Esophagus muscularis mucosa (tissue), 4 donors: ENCODE results near the gene CERS5. TPM values are rescaled to one million over a fixed set of nuclear protein-coding genes. Genes with fewer than 3 reads are reported as not detected.
"Not testable (repeated sequence)": the region's sequence is repeated elsewhere in the genome, so short reads cannot be mapped to it uniquely, and the experiment has no call there.

ENCODE experiments used
- DNase-seq: peaks from one replicate; pipeline ENCODE4 v3.0.0-alpha.2; 2017; ENCODE audit errors: extremely low spot score
- H3K27ac ChIP-seq, 4 donors: fragments of 200-600 bp; sonication (generic); replicated peaks in 1 of 4; 1 replicate in 3 of 4; 2 replicates in 1 of 4; pipeline ENCODE4 v1.5.1; 2016 to 2019; ENCODE audit warnings: mild to moderate bottlenecking in 1 of 4
- H3K27me3 ChIP-seq, 4 donors: fragments of 200-600 bp; sonication (generic); one replicate each; pipeline versions ENCODE4 v1.5.1 to v1.6.0; 2016 to 2019
- H3K36me3 ChIP-seq, 4 donors: fragments of 200-600 bp; sonication (generic); one replicate each; pipeline ENCODE4 v1.5.1; 2016 to 2019
- H3K4me1 ChIP-seq, 4 donors: fragments of 200-600 bp; sonication (generic); one replicate each; pipeline ENCODE4 v1.5.1; 2016 to 2019
- H3K4me3 ChIP-seq, 4 donors: fragments of 200-600 bp; sonication (generic); 1 replicate in 2 of 4; 2 replicates in 2 of 4; pipeline ENCODE4 v1.5.1; 2016 to 2019; ENCODE audit warnings: mild to moderate bottlenecking in 4 of 4, moderate library complexity in 1 of 4
- H3K9me3 ChIP-seq, 4 donors: fragments of 200-600 bp; sonication (generic); 1 replicate in 3 of 4; 2 replicates in 1 of 4; pipeline ENCODE4 v1.5.1; 2016 to 2019
- EP300 ChIP-seq: sonication (generic); formaldehyde crosslinking; IDR thresholded peaks from one replicate; pipeline ENCODE4 v1.6.1; 2017; ENCODE audit warnings: antibody characterized with exemption
- POLR2A ChIP-seq: fragments of 450-650 bp; IDR thresholded peaks from one replicate; pipeline ENCODE4 v1.6.1; 2017; ENCODE audit warnings: antibody characterized with exemption, moderate library complexity, mild to moderate bottlenecking, low read depth
- POLR2AphosphoS5 ChIP-seq, 2 donors: sonication (generic); formaldehyde crosslinking; IDR thresholded peaks; one replicate each; pipeline ENCODE4 v1.6.1; 2017; ENCODE audit warnings: antibody characterized with exemption in 2 of 2
- WGBS: methylation state at CpG from one replicate; pipeline ENCODE4 v1.1.5; 2018; 5-methylcytosine and 5-hydroxymethylcytosine counted together
- intact Hi-C: fragments of 100-400 bp; cut with DNase I; formaldehyde crosslinking; loops from one replicate; pipeline ENCODE4 v1.15.1; 2023
- total RNA-seq, 4 donors: library from RNA; depleted of rRNA; stranded (reverse); fragments of >200 nt; gene quantifications; one replicate each; pipeline versions ENCODE4 v1.1.0 to v1.2.1, GENCODE V29; 2016
- TF ChIP-seq, protein P1 (sequence below), 3 experiments: fragments of 200-600 bp in 2 of 3; fragments of 450-650 bp in 1 of 3; sonication (generic) in 2 of 3; IDR thresholded peaks; one replicate each; pipeline ENCODE4 v1.5.1; 2017 to 2019; ENCODE audit warnings: antibody characterized with exemption in 3 of 3, mild to moderate bottlenecking in 2 of 3, moderate library complexity in 1 of 3

The CERS5 gene
- total RNA-seq, 4 donors from 2014 or later, result 23.0 to 33.6 (median 27.5) TPM

GRCh38 chr12:50085615-50086072 is 81.5 kb downstream of the CERS5 start:
- Histone ChIP-seq H3K4me1 (peaks cover 14 to 44% (median 29%) of the 10 kb centered on the region in 4 donors), H3K9me3 (no peaks in the 10 kb centered on the region), H3K27ac (peak overlapping the region; percentile 97 to 99 (median 98)), H3K36me3 (peaks cover 28 to 47% (median 36%) of the 10 kb centered on the region in 4 donors), H3K27me3 (no peaks in the 10 kb centered on the region), H3K4me3 (peak overlapping the region; percentile 87 to 96 (median 96))
- 2% methylated on average over 8 of the region's 8 CpGs for WGBS
- DNase-seq, result no peak
- TF ChIP-seq POLR2AphosphoS5 (IDR thresholded peaks at IDR 0.05), result no peak
- intact Hi-C loops, result no loop called here

DNA sequence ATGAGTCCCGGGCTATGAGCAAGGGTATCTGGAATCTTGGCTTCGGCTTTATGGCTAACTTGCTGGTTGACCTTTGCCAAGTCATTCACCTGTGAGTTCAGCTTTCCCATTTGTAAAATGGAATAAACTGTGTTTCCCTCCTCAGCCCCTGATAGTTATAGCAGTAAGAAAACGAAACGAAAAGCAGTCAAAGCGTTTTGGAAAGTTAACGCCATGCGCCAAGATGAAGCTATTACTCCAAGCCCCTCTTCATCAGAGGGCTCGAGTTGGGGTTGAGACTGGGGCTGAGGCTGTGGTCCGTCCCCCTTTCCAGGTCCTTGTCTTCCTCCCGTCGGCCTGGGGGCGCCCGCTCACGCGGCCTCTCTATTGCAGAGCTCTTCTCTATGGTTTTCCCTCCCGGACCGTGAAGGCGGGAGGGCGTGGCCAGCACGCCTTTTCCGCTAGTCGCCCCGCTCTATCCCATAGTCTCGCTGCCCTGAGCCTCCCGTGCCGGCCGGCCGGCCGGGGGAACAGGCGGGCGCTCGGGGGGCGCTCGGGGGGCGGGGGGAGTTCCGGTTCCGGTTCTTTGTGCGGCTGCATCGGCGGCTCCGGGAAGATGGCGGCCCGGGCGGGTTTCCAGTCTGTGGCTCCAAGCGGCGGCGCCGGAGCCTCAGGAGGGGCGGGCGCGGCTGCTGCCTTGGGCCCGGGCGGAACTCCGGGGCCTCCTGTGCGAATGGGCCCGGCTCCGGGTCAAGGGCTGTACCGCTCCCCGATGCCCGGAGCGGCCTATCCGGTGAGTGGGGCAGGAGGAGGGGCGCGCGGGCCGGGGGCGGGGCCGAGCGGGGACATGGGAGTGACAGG is 82.2 kb downstream of the CERS5 start, which contains the start of gene SMARCD1:
Gene SMARCD1 (plus strand): TSS at position 568 of the 840 bp plus-strand sequence. CDS start 28 bp downstream, at position 596.
- TF ChIP-seq POLR2AphosphoS5 (IDR thresholded peaks at IDR 0.05), result peak; percentile 54 to 57
- TF ChIP-seq, protein P1, sequence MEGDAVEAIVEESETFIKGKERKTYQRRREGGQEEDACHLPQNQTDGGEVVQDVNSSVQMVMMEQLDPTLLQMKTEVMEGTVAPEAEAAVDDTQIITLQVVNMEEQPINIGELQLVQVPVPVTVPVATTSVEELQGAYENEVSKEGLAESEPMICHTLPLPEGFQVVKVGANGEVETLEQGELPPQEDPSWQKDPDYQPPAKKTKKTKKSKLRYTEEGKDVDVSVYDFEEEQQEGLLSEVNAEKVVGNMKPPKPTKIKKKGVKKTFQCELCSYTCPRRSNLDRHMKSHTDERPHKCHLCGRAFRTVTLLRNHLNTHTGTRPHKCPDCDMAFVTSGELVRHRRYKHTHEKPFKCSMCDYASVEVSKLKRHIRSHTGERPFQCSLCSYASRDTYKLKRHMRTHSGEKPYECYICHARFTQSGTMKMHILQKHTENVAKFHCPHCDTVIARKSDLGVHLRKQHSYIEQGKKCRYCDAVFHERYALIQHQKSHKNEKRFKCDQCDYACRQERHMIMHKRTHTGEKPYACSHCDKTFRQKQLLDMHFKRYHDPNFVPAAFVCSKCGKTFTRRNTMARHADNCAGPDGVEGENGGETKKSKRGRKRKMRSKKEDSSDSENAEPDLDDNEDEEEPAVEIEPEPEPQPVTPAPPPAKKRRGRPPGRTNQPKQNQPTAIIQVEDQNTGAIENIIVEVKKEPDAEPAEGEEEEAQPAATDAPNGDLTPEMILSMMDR (IDR thresholded peaks at IDR 0.05), result peak; percentile 48 to 62 (median 54)
- no peak for TF ChIP-seq EP300
- TF ChIP-seq POLR2A, result no peak
- Histone ChIP-seq H3K27me3 (no peaks in the 10 kb centered on the region), H3K36me3 (peaks cover 21 to 40% (median 30%) of the 10 kb centered on the region in 4 donors), H3K27ac (peak within 1 kb of the TSS; percentile 97 to 99 (median 98)), H3K4me3 (peak within 1 kb of the TSS; percentile 87 to 96 (median 96)), H3K4me1 (peaks cover 14 to 44% (median 29%) of the 10 kb centered on the region in 4 donors), H3K9me3 (no peaks in the 10 kb centered on the region)
- intact Hi-C loops, result no loop called here
- peak; percentile 95 for DNase-seq
- under 1% methylated on average over 10 of the region's 69 CpGs for WGBS

- WGBS, result 47% methylated on average over 7 of the region's 7 CpGs
- H3K9me3 ChIP-seq, DNase-seq, H3K27me3 ChIP-seq, intact Hi-C loops: not testable (repeated sequence)
- Histone ChIP-seq H3K27ac (peak overlapping the region; percentile 97 to 99 (median 98)), H3K36me3 (peaks cover 15 to 34% (median 24%) of the 10 kb centered on the region in 4 donors), H3K4me1 (peaks cover 14 to 44% (median 29%) of the 10 kb centered on the region in 4 donors), H3K4me3 (peak overlapping the region; percentile 87 to 96 (median 96))
These were observed 82.8 kb downstream of the CERS5 start for GRCh38 chr12:50084409-50084774.

DNA sequence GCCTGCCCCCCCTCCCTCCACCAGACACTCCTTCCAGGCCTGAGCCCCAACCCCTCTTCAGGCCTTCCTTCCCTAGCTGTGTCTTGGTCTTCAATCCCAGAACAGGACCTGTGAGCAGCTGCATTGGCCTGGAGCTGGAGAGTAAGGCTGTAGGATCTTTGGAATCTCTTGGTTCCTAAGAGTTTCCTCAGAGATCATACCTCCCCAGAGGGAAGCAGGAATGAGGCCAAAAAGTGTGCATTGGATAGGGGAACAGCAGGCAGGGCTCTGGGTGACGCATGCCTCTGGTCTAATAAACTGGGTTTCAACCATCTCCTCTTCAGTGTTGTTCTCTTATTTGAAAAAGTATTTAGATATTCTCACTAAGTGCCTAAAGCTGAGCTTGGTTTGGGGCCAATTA is 83.9 kb downstream of the CERS5 start:
- Histone ChIP-seq H3K4me1 (peaks cover 11 to 43% (median 24%) of the 10 kb centered on the region in 4 donors), H3K4me3 (no peak overlapping the region), H3K27ac (no peak overlapping the region), H3K9me3 (no peaks in the 10 kb centered on the region), H3K36me3 (peaks cover 10 to 23% (median 15%) of the 10 kb centered on the region in 4 donors), H3K27me3 (no peaks in the 10 kb centered on the region)
- intact Hi-C loops, result no loop called here
- no peak for TF ChIP-seq POLR2A
- TF ChIP-seq POLR2AphosphoS5 (IDR thresholded peaks at IDR 0.05), result no peak
- no peak for TF ChIP-seq EP300
- TF ChIP-seq, protein P1 (IDR thresholded peaks at IDR 0.05), result no peak
- no peak for DNase-seq
- WGBS, result 71% methylated on average over 1 of the region's 1 CpG

- H3K36me3 ChIP-seq, result peaks cover 8 to 17% (median 12%) of the 10 kb centered on the region in 4 donors
- no peaks in the 10 kb centered on the region for H3K27me3 ChIP-seq
- no peaks in the 10 kb centered on the region for H3K9me3 ChIP-seq
- WGBS, result 97% methylated on average over 7 of the region's 7 CpGs
- no peak for TF ChIP-seq POLR2A
- TF ChIP-seq, protein P1 (IDR thresholded peaks at IDR 0.05), result no peak
- no peak for TF ChIP-seq POLR2AphosphoS5 (IDR thresholded peaks at IDR 0.05)
- no peak for TF ChIP-seq EP300
- H3K4me1 ChIP-seq, result peaks cover 11 to 36% (median 23%) of the 10 kb centered on the region in 4 donors
- H3K4me3 ChIP-seq, result no peak overlapping the region
- DNase-seq, result no peak
- no peak overlapping the region for H3K27ac ChIP-seq
- intact Hi-C loops, result no loop called here
These were observed 84.5 kb downstream of the CERS5 start for GRCh38 chr12:50082644-50083043.
